ENCODE measurements around the gene CHRM2. TPM values are rescaled to one million over a fixed set of nuclear protein-coding genes. Genes with fewer than 3 reads are reported as not detected.

CHRM2 gene
- total and polyA plus RNA-seq, 10 donors, result 0.13 TPM; not detected in 9

GRCh38 chr7:137001478-137001877, 133.0 kb downstream of the CHRM2 start:
- intact Hi-C loops (cut with DNase I; ENCODE audit: low total_unique reads), result no loop called here
- no peak for DNase-seq
- H3K4me3 ChIP-seq, result no peak overlapping the region
- H3K36me3 ChIP-seq, result no peaks in the 10 kb centered on the region
- H3K4me1 ChIP-seq, result no peaks in the 10 kb centered on the region
- TF ChIP-seq CTCF (IDR thresholded peaks at IDR 0.05 in 8 of 11, conservative IDR thresholded peaks at IDR 0.05 in 3 of 11), result no peak
- no peak for TF ChIP-seq POLR2AphosphoS5 (IDR thresholded peaks at IDR 0.05)
- no peak for TF ChIP-seq POLR2A (IDR thresholded peaks at IDR 0.05)
- WGBS, 5 donors, result 72 to 79% (median 76%) methylated on average over 3 of the region's 3 CpGs
- no peak overlapping the region for H3K27ac ChIP-seq
- no peaks in the 10 kb centered on the region for H3K9me3 ChIP-seq
- H3K27me3 ChIP-seq (replicated peaks in 1 of 7), result no peaks in the 10 kb centered on the region

GRCh38 chr7:137003086-137003485, 134.6 kb downstream of the CHRM2 start:
- Histone ChIP-seq H3K27me3 (replicated peaks in 1 of 7) (no peaks in the 10 kb centered on the region), H3K4me3 (no peak overlapping the region), H3K9me3 (no peaks in the 10 kb centered on the region), H3K27ac (no peak overlapping the region), H3K36me3 (no peaks in the 10 kb centered on the region), H3K4me1 (no peaks in the 10 kb centered on the region)
- TF ChIP-seq POLR2AphosphoS5 (IDR thresholded peaks at IDR 0.05) (no peak), CTCF (IDR thresholded peaks at IDR 0.05 in 8 of 11, conservative IDR thresholded peaks at IDR 0.05 in 3 of 11) (no peak), POLR2A (IDR thresholded peaks at IDR 0.05) (no peak)
- no peak for DNase-seq
- WGBS, 5 donors, result 57 to 82% (median 79%) methylated on average over 2 of the region's 2 CpGs
- intact Hi-C loops (cut with DNase I; ENCODE audit: low total_unique reads), result no loop called here

DNA sequence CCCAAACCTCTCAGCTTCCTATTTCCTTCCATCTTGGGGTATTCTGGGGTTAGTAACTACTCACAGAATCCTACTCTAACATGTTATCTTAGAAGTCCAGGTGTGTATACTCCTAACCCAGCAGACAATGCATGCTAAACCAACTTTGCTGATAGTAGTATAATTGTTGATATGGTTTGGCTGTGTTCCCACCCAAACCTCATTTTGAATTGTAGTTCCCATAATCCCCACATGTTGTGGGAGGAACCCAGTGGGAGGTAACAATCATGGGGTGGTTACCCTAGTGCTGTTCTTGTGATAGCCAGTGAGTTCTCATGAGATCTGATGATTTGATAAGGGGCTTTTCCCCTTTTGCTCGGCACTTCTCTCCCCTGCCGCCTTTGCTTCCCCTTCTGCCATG, 135.1 kb downstream of the CHRM2 start:
- Histone ChIP-seq H3K9me3 (no peaks in the 10 kb centered on the region), H3K4me3 (no peak overlapping the region), H3K27me3 (replicated peaks in 1 of 7) (no peaks in the 10 kb centered on the region), H3K4me1 (no peaks in the 10 kb centered on the region), H3K27ac (no peak overlapping the region), H3K36me3 (no peaks in the 10 kb centered on the region)
- no peak for TF ChIP-seq POLR2AphosphoS5 (IDR thresholded peaks at IDR 0.05)
- no peak for TF ChIP-seq POLR2A (IDR thresholded peaks at IDR 0.05)
- TF ChIP-seq CTCF (IDR thresholded peaks at IDR 0.05 in 8 of 11, conservative IDR thresholded peaks at IDR 0.05 in 3 of 11), result no peak
- intact Hi-C loops (cut with DNase I; ENCODE audit: low total_unique reads), result no loop called here
- WGBS, 5 donors, result 38 to 64% (median 54%) methylated on average over 2 of the region's 2 CpGs
- no peak for DNase-seq

GRCh38 chr7:137005873-137006272, 137.4 kb downstream of the CHRM2 start:
- no peak for DNase-seq
- no peaks in the 10 kb centered on the region for H3K36me3 ChIP-seq
- H3K27me3 ChIP-seq (replicated peaks in 1 of 7), result no peaks in the 10 kb centered on the region
- intact Hi-C loops (cut with DNase I; ENCODE audit: low total_unique reads), result no loop called here
- H3K4me3 ChIP-seq, result no peak overlapping the region
- no peaks in the 10 kb centered on the region for H3K4me1 ChIP-seq
- no peak overlapping the region for H3K27ac ChIP-seq
- no peaks in the 10 kb centered on the region for H3K9me3 ChIP-seq
- TF ChIP-seq CTCF (IDR thresholded peaks at IDR 0.05 in 8 of 11, conservative IDR thresholded peaks at IDR 0.05 in 3 of 11) (no peak), POLR2A (IDR thresholded peaks at IDR 0.05) (no peak), POLR2AphosphoS5 (IDR thresholded peaks at IDR 0.05) (no peak)
- 84 to 98% (median 93%) methylated on average over 3 of the region's 3 CpGs for WGBS, 5 donors

Measured in spleen (tissue), 11 donors.